Urinary bladder (tissue), 4 donors: ENCODE results near the gene ZFR. TPM values are rescaled to one million over a fixed set of nuclear protein-coding genes. Genes with fewer than 3 reads are reported as not detected.

Source experiments
- DNase-seq: peaks from one replicate; pipeline ENCODE4 v3.0.0-alpha.2; 2015; ENCODE audit errors: extremely low spot score
- H3K27ac ChIP-seq: one replicate; pipeline ENCODE4 v1.5.1; 2013; ENCODE audit warnings: low read depth, mild to moderate bottlenecking, moderate library complexity
- H3K36me3 ChIP-seq: one replicate; pipeline ENCODE4 v1.6.1; 2013; ENCODE audit warnings: mild to moderate bottlenecking, moderate library complexity; ENCODE audit not compliant: insufficient read depth
- H3K4me1 ChIP-seq: one replicate; pipeline ENCODE4 v1.6.1; 2013; ENCODE audit warnings: mild to moderate bottlenecking, moderate library complexity; ENCODE audit not compliant: insufficient read depth
- H3K4me3 ChIP-seq: one replicate; pipeline ENCODE4 v1.5.1; 2013; ENCODE audit warnings: low read depth, low read length
- WGBS: extraction: QIAGEN DNeasy Blood & Tissue Kit; methylation state at CpG from one replicate; pipeline ENCODE4 v1.1.7; 2013; 5-methylcytosine and 5-hydroxymethylcytosine counted together
- polyA plus RNA-seq: library from polyadenylated mRNA; stranded (reverse); fragments of 200-250 nt; gene quantifications from one replicate; pipeline ENCODE4 v1.2.3, GENCODE V29; 2013
- total RNA-seq: library from RNA; depleted of rRNA; stranded (reverse); fragments of >200 nt; gene quantifications from one replicate; pipeline ENCODE4 v1.2.3, GENCODE V29; 2014
- donor health status: healthy with polysubstance abuse.
- donor health status: healthy.

ZFR gene
- 117 TPM for total RNA-seq
- polyA plus RNA-seq = 57.2 TPM

DNA sequence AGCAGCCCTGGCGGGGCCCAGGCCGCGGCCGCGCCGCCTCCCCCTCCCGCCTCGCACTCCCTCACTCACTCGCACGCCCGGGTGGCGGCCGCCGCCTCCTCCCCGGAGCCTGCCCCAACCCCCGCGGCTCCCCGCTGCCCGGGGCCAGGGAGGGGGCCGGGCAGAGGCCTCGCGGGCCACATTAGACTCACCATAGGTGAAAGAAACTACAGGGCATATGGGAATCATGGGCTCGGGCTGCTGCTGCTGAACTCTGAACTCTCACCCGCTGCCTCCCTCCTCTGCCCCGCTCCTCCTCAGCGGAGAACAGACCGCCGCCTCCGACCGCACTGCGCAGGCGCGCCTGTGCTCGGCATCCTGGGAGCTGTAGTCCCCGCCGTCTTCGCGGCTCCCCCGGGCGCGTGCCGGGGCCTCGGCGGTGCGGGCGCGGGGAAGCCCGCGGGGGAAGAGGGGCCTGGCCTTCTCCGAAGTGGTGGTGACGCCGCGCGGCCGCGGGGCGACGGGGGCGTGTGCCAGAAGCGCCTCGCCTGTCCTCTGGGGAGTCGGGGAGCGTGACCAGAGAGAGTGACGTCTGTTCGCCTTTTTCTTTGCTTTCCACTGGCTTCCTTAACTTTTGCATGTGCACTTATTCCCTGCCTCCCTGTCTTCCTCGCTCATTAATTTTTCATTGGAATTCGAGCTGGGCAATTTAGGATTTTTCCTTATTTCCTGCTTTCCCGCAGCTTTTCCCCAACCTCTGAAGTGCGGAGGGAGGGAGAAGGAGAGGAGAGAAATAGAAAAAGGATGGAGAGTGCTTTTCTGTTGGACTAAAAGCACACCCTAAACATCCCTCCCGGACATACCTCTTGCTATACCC, at the start of gene ZFR:
ZFR (minus strand) TSS at position 310 of the 856 bp plus-strand sequence; CDS start at position 228, 82 bp downstream.
- 4% methylated on average over 70 of the region's 70 CpGs for WGBS
- peak; percentile 67 for DNase-seq

DNA sequence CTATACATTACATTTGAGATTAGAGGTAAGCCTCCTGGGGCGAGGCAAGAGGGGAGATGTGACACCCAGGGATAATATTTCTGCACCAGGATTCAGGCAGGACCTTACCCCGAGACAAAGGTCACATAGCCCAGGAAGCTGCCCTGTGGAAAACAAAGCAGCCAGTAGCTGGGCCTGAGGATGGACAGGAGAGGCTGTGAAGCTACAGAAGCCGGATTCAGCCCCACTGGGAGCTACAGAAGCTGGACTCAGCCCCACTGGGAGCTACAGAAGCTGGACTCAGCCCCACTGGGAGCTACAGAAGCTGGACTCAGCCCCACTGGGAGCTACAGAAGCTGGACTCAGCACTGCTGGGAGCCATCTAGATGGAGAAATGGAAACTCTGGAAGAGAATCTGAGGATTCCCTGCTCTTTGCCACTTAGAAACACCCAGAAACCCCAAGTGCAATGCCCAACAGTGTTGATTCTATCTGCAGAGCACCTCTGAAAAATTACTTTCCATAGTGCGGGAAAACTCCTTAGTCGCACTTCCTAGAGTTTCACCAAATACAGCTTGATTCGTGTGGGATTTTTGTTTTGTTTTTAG, 46.5 kb upstream of the ZFR start:
- no peak for DNase-seq
- Histone ChIP-seq H3K27ac (no peak overlapping the region), H3K36me3 (no peaks in the 10 kb centered on the region), H3K4me1 (no peaks in the 10 kb centered on the region), H3K4me3 (no peak overlapping the region)
- WGBS = 88% methylated on average over 6 of the region's 6 CpGs

More for the DNA sequence above, at the start of gene ZFR:
- peak within 1 kb of the TSS; percentile 93 for H3K4me3 ChIP-seq
- no peaks in the 10 kb centered on the region for H3K4me1 ChIP-seq
- no peaks in the 10 kb centered on the region for H3K36me3 ChIP-seq
- H3K27ac ChIP-seq = peak within 1 kb of the TSS; percentile 98

- no peak overlapping the region for H3K4me3 ChIP-seq
- WGBS = 23% methylated on average over 10 of the region's 10 CpGs
- DNase-seq = peak; percentile 66
Measured at GRCh38 chr5:32489791-32490562, 45.4 kb upstream of the ZFR start.

GRCh38 chr5:32487424-32487823, 42.9 kb upstream of the ZFR start:
- Histone ChIP-seq H3K27ac (no peak overlapping the region), H3K4me1 (no peaks in the 10 kb centered on the region), H3K36me3 (no peaks in the 10 kb centered on the region), H3K4me3 (no peak overlapping the region)
- 62% methylated on average over 5 of the region's 5 CpGs for WGBS
- no peak for DNase-seq

More at GRCh38 chr5:32489791-32490562, 45.4 kb upstream of the ZFR start:
- no peak overlapping the region for H3K27ac ChIP-seq
- no peaks in the 10 kb centered on the region for H3K36me3 ChIP-seq
- no peaks in the 10 kb centered on the region for H3K4me1 ChIP-seq

GRCh38 chr5:32487008-32487407, 42.5 kb upstream of the ZFR start:
- Histone ChIP-seq H3K4me1 (no peaks in the 10 kb centered on the region), H3K4me3 (no peak overlapping the region), H3K36me3 (no peaks in the 10 kb centered on the region), H3K27ac (no peak overlapping the region)
- no peak for DNase-seq
- WGBS = 77% methylated on average over 3 of the region's 3 CpGs

GRCh38 chr5:32482193-32482592, 37.7 kb upstream of the ZFR start:
- no peaks in the 10 kb centered on the region for H3K4me1 ChIP-seq
- no peak for DNase-seq
- no peaks in the 10 kb centered on the region for H3K36me3 ChIP-seq
- no peak overlapping the region for H3K27ac ChIP-seq
- no peak overlapping the region for H3K4me3 ChIP-seq
- WGBS = 81% methylated on average over 2 of the region's 2 CpGs

DNA sequence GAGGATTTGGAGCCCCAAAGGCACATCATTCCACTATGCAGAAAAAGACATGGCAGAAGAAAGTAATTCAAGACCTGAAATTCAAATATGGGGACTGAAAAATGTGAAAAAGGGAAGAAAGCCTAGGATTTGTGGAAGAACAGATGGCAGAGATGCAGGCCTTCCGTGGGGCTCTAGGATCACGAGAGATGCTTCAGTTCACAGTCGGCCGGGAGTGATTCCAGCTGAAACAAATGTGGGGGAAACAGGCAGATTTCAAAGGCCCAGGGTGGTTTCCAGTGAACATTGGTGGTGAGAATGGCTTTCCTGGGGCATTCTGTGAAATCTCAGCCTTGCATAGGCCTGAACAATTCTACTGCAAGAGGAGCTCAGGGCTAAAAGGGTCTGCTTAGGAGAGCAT, 34.6 kb upstream of the ZFR start:
- Histone ChIP-seq H3K27ac (no peak overlapping the region), H3K36me3 (no peaks in the 10 kb centered on the region), H3K4me1 (no peaks in the 10 kb centered on the region), H3K4me3 (no peak overlapping the region)
- 77% methylated on average over 4 of the region's 4 CpGs for WGBS
- no peak for DNase-seq

DNA sequence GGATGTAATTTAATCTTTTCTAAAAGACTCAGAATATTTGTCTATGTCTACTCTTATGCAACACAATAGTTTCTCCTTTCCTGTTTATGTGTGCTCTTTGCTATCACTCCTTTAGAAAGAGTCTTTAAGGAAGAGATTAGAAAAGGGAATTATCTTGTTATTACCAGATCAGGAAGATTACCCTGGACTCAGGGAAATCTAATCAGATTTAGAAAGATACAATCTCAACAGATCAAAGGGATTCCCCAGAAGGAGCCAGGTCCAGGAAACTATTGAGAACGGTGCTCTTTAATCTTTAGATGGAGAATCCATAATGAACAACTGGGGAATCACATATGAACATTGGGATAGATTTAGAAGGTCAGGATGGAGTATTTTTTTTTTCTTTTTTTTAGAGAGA, 32.4 kb upstream of the ZFR start:
- H3K27ac ChIP-seq = no peak overlapping the region
- no peak for DNase-seq
- no peaks in the 10 kb centered on the region for H3K4me1 ChIP-seq
- no peak overlapping the region for H3K4me3 ChIP-seq
- H3K36me3 ChIP-seq = no peaks in the 10 kb centered on the region
- 29% methylated on average over 1 of the region's 1 CpG for WGBS

DNA sequence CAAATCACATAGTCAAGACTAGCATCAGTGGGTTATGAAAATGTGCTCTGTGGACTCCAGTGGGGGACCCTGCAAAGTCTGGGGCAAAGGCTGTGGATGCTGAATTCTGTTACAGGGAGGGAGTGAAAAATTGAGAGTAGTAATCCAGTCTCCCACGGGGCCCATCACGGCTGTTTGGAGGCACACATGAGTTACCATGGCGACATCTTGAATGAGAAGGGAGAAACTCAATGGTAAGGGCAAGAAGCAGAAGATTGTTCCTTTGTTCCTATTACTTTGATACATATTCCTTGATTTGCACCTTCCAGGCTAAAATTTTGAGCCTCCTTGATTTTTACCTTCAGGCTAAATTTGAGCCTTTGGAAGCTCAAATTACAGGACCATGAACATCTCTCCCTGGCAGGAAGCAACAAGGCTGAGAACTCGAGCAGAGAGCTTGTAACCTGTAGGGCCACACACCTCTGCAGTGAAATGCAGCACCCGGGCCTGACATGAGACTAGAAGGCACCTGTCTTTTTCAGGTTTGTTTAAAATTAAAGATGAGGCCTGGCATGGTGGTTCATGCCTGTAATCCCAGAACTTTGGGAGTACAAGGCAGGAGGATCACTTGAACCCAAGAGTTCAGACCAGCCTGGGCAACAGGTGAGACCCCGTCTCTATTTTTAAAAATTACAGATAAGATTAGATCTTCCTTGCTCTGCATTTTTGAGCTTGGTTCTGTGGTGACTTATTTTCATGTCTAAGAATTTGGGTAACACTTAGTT, 31.0 kb upstream of the ZFR start:
- DNase-seq = no peak
- Histone ChIP-seq H3K4me1 (no peaks in the 10 kb centered on the region), H3K27ac (no peak overlapping the region), H3K4me3 (no peak overlapping the region), H3K36me3 (no peaks in the 10 kb centered on the region)
- 70% methylated on average over 6 of the region's 6 CpGs for WGBS

DNA sequence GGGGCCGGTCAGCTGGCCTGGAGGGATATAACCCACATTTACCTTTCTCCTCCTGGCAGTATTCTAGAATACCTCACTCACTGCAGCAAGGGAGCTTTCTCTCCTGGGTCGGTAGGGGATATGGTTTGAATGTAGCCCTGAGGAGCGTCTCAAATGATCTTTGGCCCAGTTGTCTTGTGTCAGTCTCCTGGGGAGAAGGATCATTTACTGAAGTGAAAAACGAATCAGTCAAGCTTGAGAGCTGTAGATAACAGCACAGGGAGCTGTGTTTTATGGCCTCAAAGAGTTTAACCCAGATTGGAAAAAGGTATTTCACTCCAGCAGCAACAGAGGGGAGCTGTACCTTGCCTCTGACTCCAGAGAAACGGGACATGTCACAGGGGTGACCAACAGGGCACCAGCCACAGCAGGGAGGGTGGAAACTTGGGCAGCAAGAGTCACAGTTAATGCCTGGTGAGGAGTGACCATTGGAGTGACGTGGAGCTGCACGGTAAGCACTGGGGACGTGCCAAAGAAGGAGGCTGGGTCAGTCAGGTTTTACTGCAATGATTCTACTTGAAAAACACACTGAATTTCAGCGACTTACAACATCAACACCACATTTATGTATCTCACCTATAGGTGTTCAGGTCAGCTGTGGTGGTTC, 29.8 kb upstream of the ZFR start:
- no peak for DNase-seq

GRCh38 chr5:32473072-32473471, 28.5 kb upstream of the ZFR start:
- Histone ChIP-seq H3K4me3 (no peak overlapping the region), H3K36me3 (no peaks in the 10 kb centered on the region), H3K27ac (no peak overlapping the region), H3K4me1 (no peaks in the 10 kb centered on the region)
- DNase-seq = no peak
- 75% methylated on average over 7 of the region's 7 CpGs for WGBS

More for the DNA sequence above, 29.8 kb upstream of the ZFR start:
- no peaks in the 10 kb centered on the region for H3K36me3 ChIP-seq
- WGBS = 63% methylated on average over 9 of the region's 9 CpGs
- H3K27ac ChIP-seq = no peak overlapping the region
- no peak overlapping the region for H3K4me3 ChIP-seq
- no peaks in the 10 kb centered on the region for H3K4me1 ChIP-seq

GRCh38 chr5:32471784-32472183, 27.2 kb upstream of the ZFR start:
- Histone ChIP-seq H3K4me3 (no peak overlapping the region), H3K4me1 (no peaks in the 10 kb centered on the region), H3K27ac (no peak overlapping the region), H3K36me3 (no peaks in the 10 kb centered on the region)
- WGBS = 92% methylated on average over 2 of the region's 2 CpGs
- no peak for DNase-seq

DNA sequence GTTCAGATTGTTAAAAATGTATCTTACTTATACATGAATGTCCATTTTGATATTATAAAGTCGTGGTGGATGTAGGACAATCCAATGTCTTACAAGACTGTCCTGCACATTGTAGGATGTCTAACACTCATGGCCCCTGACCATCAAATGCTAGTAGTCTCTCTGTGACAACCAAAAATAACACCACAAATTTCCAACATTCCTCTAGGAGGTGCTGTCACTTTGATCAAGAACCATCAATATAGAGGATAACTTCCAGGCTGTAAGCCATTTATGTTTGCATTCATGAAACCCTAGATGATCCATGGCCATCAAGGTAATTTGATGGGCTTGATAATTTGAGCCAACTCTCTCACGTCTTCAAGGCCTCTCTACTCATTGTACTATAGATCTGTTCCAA, 20.5 kb upstream of the ZFR start:
- Histone ChIP-seq H3K36me3 (no peaks in the 10 kb centered on the region), H3K4me3 (no peak overlapping the region), H3K4me1 (no peaks in the 10 kb centered on the region), H3K27ac (no peak overlapping the region)
- DNase-seq = no peak
- 79% methylated on average over 2 of the region's 2 CpGs for WGBS
